HepG2 (cell line): ENCODE measurements around the gene SNED1. TPM values are rescaled to one million over a fixed set of nuclear protein-coding genes. Genes with fewer than 3 reads are reported as not detected.

Source experiments
- ATAC-seq: fragments of 200-7000 bp; cut with Tn5 transposase; 3 replicates; pipeline ENCODE4 v1.9.1; 2020; ENCODE audit warnings: mild to moderate bottlenecking, moderate library complexity
- BruUV-seq: library from RNA; stranded (reverse); fragments of 400-500 nt; replicated peaks from 2 replicates; lab custom pipeline; 2021; lab: Mats Ljungman, UMichigan
- CTCF ChIA-PET: fragments of 300-600 bp; formaldehyde crosslinking; extraction: SDS; loops from one replicate; lab custom pipeline; 2021; ENCODE audit warnings: low total read pairs, inconsistent platforms, low intra/inter-chr PET ratio; lab: Yijun Ruan, JAX
- POLR2A ChIA-PET: fragments of 350-600 bp; sonication (Branson Sonifier 250); formaldehyde crosslinking; loops from one replicate; lab custom pipeline; 2020; ENCODE audit warnings: antibody characterized with exemption, inconsistent platforms; lab: Yijun Ruan, JAX
- DNase-seq: peaks from one replicate; pipeline ENCODE4 v3.0.0-alpha.2; 2015; ENCODE audit warnings: low spot score
- FAIRE-seq: peaks from 3 replicates; lab custom pipeline; 2011; peaks lifted over from hg19 to GRCh38; lab: Jason Lieb, UNC
- H2AFZ ChIP-seq: one replicate; pipeline ENCODE4 v1.6.1; 2011; ENCODE audit warnings: low read length, inconsistent platforms
- H3K27ac ChIP-seq: fragments of 300-600 bp; 3 replicates; pipeline ENCODE4 v1.8.0; 2011; ENCODE audit warnings: mixed run types, mild to moderate bottlenecking, mixed read lengths, low read length, inconsistent platforms; ENCODE audit not compliant: insufficient read depth; ENCODE audit errors: extremely low read length
- H3K27me3 ChIP-seq, 2 experiments: fragments of 200-600 bp in 1 of 2; 2 replicates in 1 of 2; 3 replicates in 1 of 2; pipeline versions ENCODE4 v1.6.0 to v1.8.0; 2011; ENCODE audit warnings: low read length in 2 of 2, mild to moderate bottlenecking in 2 of 2, moderate library complexity in 2 of 2, inconsistent platforms in 1 of 2; ENCODE audit not compliant: insufficient read depth in 2 of 2, control insufficient read depth in 1 of 2
- H3K36me3 ChIP-seq, 2 experiments: fragments of 200-600 bp in 1 of 2; replicated peaks in 1 of 2; 2 replicates in 1 of 2; 3 replicates in 1 of 2; pipeline versions ENCODE4 v1.5.1 to v1.8.0; 2011; ENCODE audit warnings: low read length in 2 of 2, inconsistent platforms in 1 of 2; ENCODE audit not compliant: insufficient read depth in 2 of 2, control insufficient read depth in 1 of 2
- H3K4me1 ChIP-seq: 2 replicates; pipeline ENCODE4 v1.5.1; 2012; ENCODE audit warnings: low read length, inconsistent platforms; ENCODE audit not compliant: insufficient read depth
- H3K4me2 ChIP-seq: 2 replicates; pipeline ENCODE4 v1.6.0; 2011; ENCODE audit warnings: low read depth, low read length, inconsistent platforms
- H3K4me3 ChIP-seq, 3 experiments: fragments of 200-600 bp in 1 of 3; sonication (generic), shearing (Covaris generic) in 1 of 3; replicated peaks in 1 of 3; 2 replicates each; pipeline ENCODE4 v1.5.1; 2011 to 2016; ENCODE audit warnings: low read length in 3 of 3, inconsistent platforms in 2 of 3, low read depth in 2 of 3, mild to moderate bottlenecking in 2 of 3, control low read depth in 1 of 3, mixed read lengths in 1 of 3; ENCODE audit not compliant: insufficient read depth in 1 of 3
- H3K79me2 ChIP-seq: one replicate; pipeline ENCODE4 v1.6.1; 2011; ENCODE audit warnings: low read length, inconsistent platforms; ENCODE audit not compliant: insufficient read depth
- H3K9ac ChIP-seq: 2 replicates; pipeline ENCODE4 v1.6.0; 2011; ENCODE audit warnings: mild to moderate bottlenecking, low read depth, low read length, inconsistent platforms; ENCODE audit not compliant: insufficient read depth
- H3K9me3 ChIP-seq: 2 replicates; pipeline ENCODE4 v1.5.1; 2012; ENCODE audit warnings: mild to moderate bottlenecking, low read length
- H4K20me1 ChIP-seq: 2 replicates; pipeline ENCODE4 v1.6.0; 2011; ENCODE audit warnings: inconsistent platforms, mild to moderate bottlenecking, low read length, moderate library complexity; ENCODE audit not compliant: insufficient read depth
- FOXK1 ChIP-seq: sonication (generic); formaldehyde crosslinking; IDR thresholded peaks from 2 replicates; pipeline ENCODE4 v1.4.0; 2020; ENCODE audit warnings: low read depth, missing genetic modification reagents, borderline replicate concordance
- NFIC ChIP-seq: IDR thresholded peaks from 2 replicates; pipeline ENCODE4 v1.6.1; 2012; ENCODE audit warnings: mild to moderate bottlenecking, low read length, inconsistent platforms
- RFXAP ChIP-seq: sonication (generic); formaldehyde crosslinking; IDR thresholded peaks from 2 replicates; pipeline ENCODE4 v1.4.0; 2020; ENCODE audit warnings: missing genetic modification reagents, borderline replicate concordance
- SMC3 ChIP-seq: IDR thresholded peaks from 2 replicates; pipeline ENCODE4 v1.6.1; 2011; ENCODE audit warnings: low read length, improper control_type of control experiment
- ZMYM2 ChIP-seq: sonication (generic); formaldehyde crosslinking; IDR thresholded peaks from 2 replicates; pipeline ENCODE4 v1.8.0; 2022; ENCODE audit warnings: mild to moderate bottlenecking, missing genetic modification reagents
- ZNF180 ChIP-seq: sonication (generic); formaldehyde crosslinking; IDR thresholded peaks from 2 replicates; pipeline ENCODE4 v1.4.0; 2020; ENCODE audit warnings: low read depth, missing genetic modification reagents, borderline replicate concordance
- ZNF274 ChIP-seq: sonication (generic); formaldehyde crosslinking; IDR thresholded peaks from 2 replicates; pipeline ENCODE4 v1.5.1; 2020; ENCODE audit warnings: mild to moderate bottlenecking, missing genetic modification reagents
- ZNF543 ChIP-seq: sonication (generic); formaldehyde crosslinking; IDR thresholded peaks from 2 replicates; pipeline ENCODE4 v1.4.0; 2020; ENCODE audit warnings: mild to moderate bottlenecking, missing genetic modification reagents
- WGBS: methylation state at CpG from one replicate; pipeline ENCODE4 v1.1.6; 2017; ENCODE audit warnings: low lambda C conversion rate; 5-methylcytosine and 5-hydroxymethylcytosine counted together
- in situ Hi-C: cut with HindIII; loops from 2 replicates; pipeline ENCODE4 v1.10.0; 2017; ENCODE audit warnings: low pct_unique_long_range_greater_than_20kb; ENCODE audit not compliant: extremely low pct_ligation_motif_present
- intact Hi-C: fragments of 100-400 bp; cut with micrococcal nuclease; formaldehyde crosslinking; loops from one replicate; pipeline ENCODE4 v1.10.0; 2022; ENCODE audit not compliant: unreplicated experiment
- polyA plus RNA-seq, 8 experiments: library from polyadenylated mRNA; depleted of rRNA in 3 of 8; stranded (reverse) in 7 of 8; unstranded in 1 of 8; fragments of >200 nt; fragmentation: Illumina TruSeq in 4 of 8; extraction: Trizol in 4 of 8; gene quantifications; 2 replicates each; pipeline versions ENCODE4 v1.2.1 to v1.2.3, GENCODE V29; 2011 to 2016; ENCODE audit warnings: low read depth in 4 of 8, missing spikeins in 1 of 8, mixed read lengths in 1 of 8; ENCODE audit not compliant: insufficient read depth in 1 of 8
- total RNA-seq, 5 experiments: library from RNA; depleted of rRNA; stranded (reverse); fragments of >200 nt; fragmentation: Illumina TruSeq; extraction: Trizol; gene quantifications; 2 replicates each; pipeline ENCODE4 v1.2.3, GENCODE V29; 2016; ENCODE audit warnings: low read depth in 1 of 5
- TF ChIP-seq, protein P1 (sequence below), 2 experiments: sonication (generic) in 1 of 2; formaldehyde crosslinking in 1 of 2; IDR thresholded peaks; 2 replicates each; pipeline versions ENCODE4 v1.6.1 to v1.9.0; 2014 to 2022; ENCODE audit warnings: antibody characterized with exemption in 1 of 2, borderline replicate concordance in 1 of 2, inconsistent platforms in 1 of 2, low read depth in 1 of 2, missing genetic modification reagents in 1 of 2

The SNED1 gene
- total and polyA plus RNA-seq, 2 of the 13 experiments (the other 11 are each of a cell fraction or from before 2014, with no cell fraction given) = 0.15 to 0.65 TPM

DNA sequence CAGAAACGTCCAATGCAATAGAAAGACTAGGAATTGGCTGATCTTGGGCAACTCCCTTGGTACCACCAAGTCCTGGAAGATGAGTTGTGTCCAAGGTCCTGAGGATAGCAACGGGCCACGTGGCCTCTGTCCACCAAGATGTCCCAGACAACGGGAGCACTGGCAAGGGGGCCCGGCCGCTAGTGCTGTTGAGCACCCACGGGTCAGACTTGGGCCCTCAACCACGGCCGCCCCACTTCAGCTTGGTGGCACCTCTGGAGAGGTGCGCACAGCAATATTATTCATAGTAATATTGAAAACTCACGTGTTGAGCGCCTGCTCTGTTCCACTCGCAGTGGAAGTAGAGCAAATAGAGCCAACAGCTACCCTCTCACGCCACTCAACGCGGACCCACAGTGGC, 131.9 kb downstream of the SNED1 start:
- no peaks in the 10 kb centered on the region for H3K79me2 ChIP-seq
- ChIA-PET CTCF (no interaction called here), POLR2A (no interaction called here)
- no peaks in the 10 kb centered on the region for H3K27me3 ChIP-seq
- no peak overlapping the region for H3K9ac ChIP-seq
- TF ChIP-seq ZNF180 (CRISPR knock-in tag) (no peak), ZNF543 (CRISPR knock-in tag) (no peak), ZMYM2 (CRISPR knock-in tag) (no peak), FOXK1 (no peak), SMC3 (no peak), ZNF274 (no peak), NFIC (no peak), RFXAP (no peak)
- TF ChIP-seq, protein P1, sequence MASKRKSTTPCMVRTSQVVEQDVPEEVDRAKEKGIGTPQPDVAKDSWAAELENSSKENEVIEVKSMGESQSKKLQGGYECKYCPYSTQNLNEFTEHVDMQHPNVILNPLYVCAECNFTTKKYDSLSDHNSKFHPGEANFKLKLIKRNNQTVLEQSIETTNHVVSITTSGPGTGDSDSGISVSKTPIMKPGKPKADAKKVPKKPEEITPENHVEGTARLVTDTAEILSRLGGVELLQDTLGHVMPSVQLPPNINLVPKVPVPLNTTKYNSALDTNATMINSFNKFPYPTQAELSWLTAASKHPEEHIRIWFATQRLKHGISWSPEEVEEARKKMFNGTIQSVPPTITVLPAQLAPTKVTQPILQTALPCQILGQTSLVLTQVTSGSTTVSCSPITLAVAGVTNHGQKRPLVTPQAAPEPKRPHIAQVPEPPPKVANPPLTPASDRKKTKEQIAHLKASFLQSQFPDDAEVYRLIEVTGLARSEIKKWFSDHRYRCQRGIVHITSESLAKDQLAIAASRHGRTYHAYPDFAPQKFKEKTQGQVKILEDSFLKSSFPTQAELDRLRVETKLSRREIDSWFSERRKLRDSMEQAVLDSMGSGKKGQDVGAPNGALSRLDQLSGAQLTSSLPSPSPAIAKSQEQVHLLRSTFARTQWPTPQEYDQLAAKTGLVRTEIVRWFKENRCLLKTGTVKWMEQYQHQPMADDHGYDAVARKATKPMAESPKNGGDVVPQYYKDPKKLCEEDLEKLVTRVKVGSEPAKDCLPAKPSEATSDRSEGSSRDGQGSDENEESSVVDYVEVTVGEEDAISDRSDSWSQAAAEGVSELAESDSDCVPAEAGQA (IDR thresholded peaks at IDR 0.05; ENCODE audit: low read depth) = no peak
- TF ChIP-seq, protein P1 (CRISPR knock-in tag; IDR thresholded peaks at IDR 0.05; ENCODE audit: borderline replicate concordance) = no peak
- 94% methylated on average over 16 of the region's 16 CpGs for WGBS
- in situ Hi-C loops = no loop called here
- FAIRE-seq (no peak), ATAC-seq (no peak), DNase-seq (no peak)
- peaks cover 5% of the 10 kb centered on the region for H3K4me1 ChIP-seq
- peaks cover 7 to 14% of the 10 kb centered on the region in 2 experiments; a peak in 4 of 5 replicates for H3K36me3 ChIP-seq
- H4K20me1 ChIP-seq = no peaks in the 10 kb centered on the region
- H2AFZ ChIP-seq = no peak overlapping the region
- H3K27ac ChIP-seq = no peak overlapping the region
- no peaks in the 10 kb centered on the region for H3K9me3 ChIP-seq
- H3K4me3 ChIP-seq = no peak overlapping the region
- BruUV-seq = no TSS peak
- intact Hi-C loops = no loop called here
- no peak overlapping the region for H3K4me2 ChIP-seq
